Measurements from ENCODE around the gene ADRA2B.

Gene ADRA2B

DNA sequence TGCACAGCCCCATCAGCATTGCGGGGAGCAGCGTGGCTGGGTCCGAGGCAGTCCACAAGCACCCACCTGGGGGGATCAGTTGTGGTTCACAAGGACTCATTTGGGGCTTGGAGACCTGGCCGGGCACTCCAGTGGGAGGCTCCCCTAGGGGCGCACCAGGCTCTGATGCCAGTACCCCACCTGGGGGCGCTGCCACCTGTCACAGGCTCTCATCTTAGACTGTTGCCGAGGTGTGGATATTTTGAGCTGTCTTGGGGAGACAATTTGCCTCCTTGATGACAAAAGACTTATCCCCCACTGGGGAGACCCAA is 3.0 kb downstream of the ADRA2B start:
- Histone ChIP-seq H3K27me3 (ENCODE audit: insufficient read depth, low read length) (peaks cover 3% of the 10 kb centered on the region; the same call in 1 of the 2 replicates), H3K9me2 (ENCODE audit: low read depth, low read length) (no peaks in the 10 kb centered on the region), H3K9me3 (ENCODE audit: low read length) (no peaks in the 10 kb centered on the region), H3K4me2 (ENCODE audit: low read length) (no peak overlapping the region), H3K9ac (ENCODE audit: low read length) (no peak overlapping the region), H3F3A (ENCODE audit: insufficient read depth, low read length) (no peaks in the 10 kb centered on the region), H4K20me1 (ENCODE audit: insufficient read depth, low read length) (no peaks in the 10 kb centered on the region), H3K36me3 (ENCODE audit: insufficient read depth, low read length) (no peaks in the 10 kb centered on the region), H3K4me1 (ENCODE audit: insufficient read depth, low read length, severe bottlenecking) (peaks cover 8% of the 10 kb centered on the region), H3K79me2 (ENCODE audit: insufficient read depth, low read length) (no peaks in the 10 kb centered on the region), H2AFZ (ENCODE audit: low read length) (no peak overlapping the region), H3K27ac (ENCODE audit: low read depth, low read length, poor library complexity, severe bottlenecking) (no peak overlapping the region), H3K4me3 (ENCODE audit: low read depth, low read length, poor library complexity, severe bottlenecking) (no peak overlapping the region)
- no peak for TF ChIP-seq EZH2 (IDR thresholded peaks at IDR 0.05; ENCODE audit: borderline replicate concordance, low read length)
- TF ChIP-seq, protein P1, sequence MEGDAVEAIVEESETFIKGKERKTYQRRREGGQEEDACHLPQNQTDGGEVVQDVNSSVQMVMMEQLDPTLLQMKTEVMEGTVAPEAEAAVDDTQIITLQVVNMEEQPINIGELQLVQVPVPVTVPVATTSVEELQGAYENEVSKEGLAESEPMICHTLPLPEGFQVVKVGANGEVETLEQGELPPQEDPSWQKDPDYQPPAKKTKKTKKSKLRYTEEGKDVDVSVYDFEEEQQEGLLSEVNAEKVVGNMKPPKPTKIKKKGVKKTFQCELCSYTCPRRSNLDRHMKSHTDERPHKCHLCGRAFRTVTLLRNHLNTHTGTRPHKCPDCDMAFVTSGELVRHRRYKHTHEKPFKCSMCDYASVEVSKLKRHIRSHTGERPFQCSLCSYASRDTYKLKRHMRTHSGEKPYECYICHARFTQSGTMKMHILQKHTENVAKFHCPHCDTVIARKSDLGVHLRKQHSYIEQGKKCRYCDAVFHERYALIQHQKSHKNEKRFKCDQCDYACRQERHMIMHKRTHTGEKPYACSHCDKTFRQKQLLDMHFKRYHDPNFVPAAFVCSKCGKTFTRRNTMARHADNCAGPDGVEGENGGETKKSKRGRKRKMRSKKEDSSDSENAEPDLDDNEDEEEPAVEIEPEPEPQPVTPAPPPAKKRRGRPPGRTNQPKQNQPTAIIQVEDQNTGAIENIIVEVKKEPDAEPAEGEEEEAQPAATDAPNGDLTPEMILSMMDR (IDR thresholded peaks at IDR 0.05; ENCODE audit: low read length), result peak; percentile 63

- H3K9ac ChIP-seq (ENCODE audit: low read length), result no peak overlapping the region
- no peaks in the 10 kb centered on the region for H3K9me2 ChIP-seq (ENCODE audit: low read depth, low read length)
- TF ChIP-seq EZH2 (IDR thresholded peaks at IDR 0.05; ENCODE audit: borderline replicate concordance, low read length), result no peak
- TF ChIP-seq, protein P1 (IDR thresholded peaks at IDR 0.05; ENCODE audit: low read length), result no peak
- H3K79me2 ChIP-seq (ENCODE audit: insufficient read depth, low read length), result no peaks in the 10 kb centered on the region
- H3K27me3 ChIP-seq (ENCODE audit: insufficient read depth, low read length), result no peaks in the 10 kb centered on the region
- no peaks in the 10 kb centered on the region for H3K9me3 ChIP-seq (ENCODE audit: low read length)
- peaks cover 7% of the 10 kb centered on the region for H3K4me1 ChIP-seq (ENCODE audit: insufficient read depth, low read length, severe bottlenecking)
- no peak overlapping the region for H3K4me2 ChIP-seq (ENCODE audit: low read length)
- H3K4me3 ChIP-seq (ENCODE audit: low read depth, low read length, poor library complexity, severe bottlenecking), result no peak overlapping the region
- no peaks in the 10 kb centered on the region for H4K20me1 ChIP-seq (ENCODE audit: insufficient read depth, low read length)
- H3K27ac ChIP-seq (ENCODE audit: low read depth, low read length, poor library complexity, severe bottlenecking), result no peak overlapping the region
- no peak overlapping the region for H2AFZ ChIP-seq (ENCODE audit: low read length)
- no peaks in the 10 kb centered on the region for H3F3A ChIP-seq (ENCODE audit: insufficient read depth, low read length)
- H3K36me3 ChIP-seq (ENCODE audit: insufficient read depth, low read length), result no peaks in the 10 kb centered on the region
These were observed 3.6 kb downstream of the ADRA2B start for GRCh38 chr2:96112501-96113366.

GRCh38 chr2:96111823-96112500 is 4.4 kb downstream of the ADRA2B start:
- Histone ChIP-seq H3K9me2 (ENCODE audit: low read depth, low read length) (no peaks in the 10 kb centered on the region), H3K9ac (ENCODE audit: low read length) (no peak overlapping the region), H3K4me1 (ENCODE audit: insufficient read depth, low read length, severe bottlenecking) (no peaks in the 10 kb centered on the region), H3K36me3 (ENCODE audit: insufficient read depth, low read length) (no peaks in the 10 kb centered on the region), H3K9me3 (ENCODE audit: low read length) (no peaks in the 10 kb centered on the region), H3K27ac (ENCODE audit: low read depth, low read length, poor library complexity, severe bottlenecking) (no peak overlapping the region), H3K4me3 (ENCODE audit: low read depth, low read length, poor library complexity, severe bottlenecking) (no peak overlapping the region), H2AFZ (ENCODE audit: low read length) (no peak overlapping the region), H3K4me2 (ENCODE audit: low read length) (no peak overlapping the region), H4K20me1 (ENCODE audit: insufficient read depth, low read length) (no peaks in the 10 kb centered on the region), H3K27me3 (ENCODE audit: insufficient read depth, low read length) (no peaks in the 10 kb centered on the region), H3F3A (ENCODE audit: insufficient read depth, low read length) (no peaks in the 10 kb centered on the region), H3K79me2 (ENCODE audit: insufficient read depth, low read length) (no peaks in the 10 kb centered on the region)
- no peak for TF ChIP-seq EZH2 (IDR thresholded peaks at IDR 0.05; ENCODE audit: borderline replicate concordance, low read length)
- TF ChIP-seq, protein P1 (IDR thresholded peaks at IDR 0.05; ENCODE audit: low read length), result no peak

Data from OCI-LY1 (cell line).